PC-9 (cell line): ENCODE data around the gene FCMR.

ENCODE experiments used
- EZH2 ChIP-seq: fragments of 200-600 bp; sonication (generic); IDR thresholded peaks from 2 replicates; pipeline ENCODE4 v1.8.0; 2017; ENCODE audit warnings: antibody characterized with exemption, low read depth
- TF ChIP-seq, protein P1 (sequence below): fragments of 200-600 bp; sonication (generic); conservative IDR thresholded peaks from 2 replicates; pipeline ENCODE4 v1.6.1; 2017; ENCODE audit warnings: mixed run types, antibody characterized with exemption, mild to moderate bottlenecking, moderate library complexity

DNA sequence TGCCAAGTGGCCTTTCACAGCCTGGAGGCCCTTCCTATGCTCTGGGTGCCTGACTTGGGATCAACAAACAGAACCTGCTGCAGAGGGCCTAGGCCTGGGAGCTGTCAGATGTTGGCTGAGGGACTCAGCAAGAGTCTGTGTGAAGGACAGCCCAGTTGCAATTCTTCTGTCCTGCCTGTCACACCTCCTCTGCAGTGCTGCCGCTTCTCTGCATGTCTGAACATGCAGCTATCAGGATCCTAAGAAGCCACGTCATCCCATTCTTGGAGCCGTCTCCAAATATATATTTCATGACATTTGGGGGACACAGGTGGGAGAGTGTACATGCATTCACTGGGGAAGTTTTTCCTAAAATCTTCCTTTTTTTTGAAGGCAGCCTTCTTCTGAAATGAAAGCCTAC is 39.9 kb upstream of the FCMR start:
- TF ChIP-seq, protein P1, sequence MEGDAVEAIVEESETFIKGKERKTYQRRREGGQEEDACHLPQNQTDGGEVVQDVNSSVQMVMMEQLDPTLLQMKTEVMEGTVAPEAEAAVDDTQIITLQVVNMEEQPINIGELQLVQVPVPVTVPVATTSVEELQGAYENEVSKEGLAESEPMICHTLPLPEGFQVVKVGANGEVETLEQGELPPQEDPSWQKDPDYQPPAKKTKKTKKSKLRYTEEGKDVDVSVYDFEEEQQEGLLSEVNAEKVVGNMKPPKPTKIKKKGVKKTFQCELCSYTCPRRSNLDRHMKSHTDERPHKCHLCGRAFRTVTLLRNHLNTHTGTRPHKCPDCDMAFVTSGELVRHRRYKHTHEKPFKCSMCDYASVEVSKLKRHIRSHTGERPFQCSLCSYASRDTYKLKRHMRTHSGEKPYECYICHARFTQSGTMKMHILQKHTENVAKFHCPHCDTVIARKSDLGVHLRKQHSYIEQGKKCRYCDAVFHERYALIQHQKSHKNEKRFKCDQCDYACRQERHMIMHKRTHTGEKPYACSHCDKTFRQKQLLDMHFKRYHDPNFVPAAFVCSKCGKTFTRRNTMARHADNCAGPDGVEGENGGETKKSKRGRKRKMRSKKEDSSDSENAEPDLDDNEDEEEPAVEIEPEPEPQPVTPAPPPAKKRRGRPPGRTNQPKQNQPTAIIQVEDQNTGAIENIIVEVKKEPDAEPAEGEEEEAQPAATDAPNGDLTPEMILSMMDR: no peak
- TF ChIP-seq EZH2: no peak
